Stimulated activated CD4-positive, alpha-beta T cell treated with anti-CD3 and anti-CD28 coated beads, Interleukin-1b, Interleukin-23, amount 100 ng/mL, for 4 hours (primary cell): ENCODE results near the gene HOXA13.

Source experiments
- DNase-seq, 2 donors: peaks; one replicate each; pipeline ENCODE4 v3.0.0-alpha.2; 2020; ENCODE audit warnings: low read depth in 2 of 2

Gene HOXA13

DNA sequence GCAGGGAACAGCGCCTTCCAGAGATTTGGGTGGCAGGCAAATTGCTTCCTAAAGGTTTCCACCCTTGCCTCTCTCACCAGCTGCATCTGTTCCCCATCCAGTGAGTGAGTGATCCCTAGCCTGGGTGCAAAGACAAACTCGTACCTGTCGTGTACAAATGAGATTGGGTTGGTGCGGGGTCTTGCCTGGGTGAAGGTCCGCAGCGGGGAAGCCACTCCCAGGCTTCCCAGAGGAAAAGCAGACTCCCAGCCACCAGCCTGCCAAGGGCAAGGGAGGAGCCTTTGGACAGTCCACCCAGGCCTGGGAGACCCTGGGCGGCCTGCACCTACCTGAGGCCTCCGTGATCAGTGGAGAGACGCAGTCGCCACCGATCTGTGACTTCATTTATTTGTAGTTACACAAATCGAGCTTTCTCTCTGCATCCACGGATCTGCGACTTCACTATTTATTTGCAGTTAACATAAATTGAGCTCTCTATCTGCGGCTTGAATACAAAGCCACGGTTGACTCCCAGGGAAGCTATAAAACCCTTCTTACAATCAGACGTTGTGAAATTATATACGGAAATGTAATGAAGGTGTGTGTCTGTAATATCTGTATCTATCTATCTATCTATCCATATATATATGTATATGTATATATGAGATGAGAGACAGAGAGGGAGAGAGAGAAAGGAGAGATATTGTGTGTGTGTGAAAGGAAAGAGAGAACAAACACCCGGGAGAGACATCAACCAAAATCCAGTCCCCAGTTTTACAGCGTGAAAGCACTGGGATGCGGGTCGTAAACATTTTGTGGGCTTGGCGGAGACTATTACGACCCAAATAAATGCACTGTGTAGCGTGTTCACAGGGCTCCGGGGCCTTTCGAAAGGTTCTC is 40.4 kb downstream of the HOXA13 start:
- no peak for DNase-seq

DNA sequence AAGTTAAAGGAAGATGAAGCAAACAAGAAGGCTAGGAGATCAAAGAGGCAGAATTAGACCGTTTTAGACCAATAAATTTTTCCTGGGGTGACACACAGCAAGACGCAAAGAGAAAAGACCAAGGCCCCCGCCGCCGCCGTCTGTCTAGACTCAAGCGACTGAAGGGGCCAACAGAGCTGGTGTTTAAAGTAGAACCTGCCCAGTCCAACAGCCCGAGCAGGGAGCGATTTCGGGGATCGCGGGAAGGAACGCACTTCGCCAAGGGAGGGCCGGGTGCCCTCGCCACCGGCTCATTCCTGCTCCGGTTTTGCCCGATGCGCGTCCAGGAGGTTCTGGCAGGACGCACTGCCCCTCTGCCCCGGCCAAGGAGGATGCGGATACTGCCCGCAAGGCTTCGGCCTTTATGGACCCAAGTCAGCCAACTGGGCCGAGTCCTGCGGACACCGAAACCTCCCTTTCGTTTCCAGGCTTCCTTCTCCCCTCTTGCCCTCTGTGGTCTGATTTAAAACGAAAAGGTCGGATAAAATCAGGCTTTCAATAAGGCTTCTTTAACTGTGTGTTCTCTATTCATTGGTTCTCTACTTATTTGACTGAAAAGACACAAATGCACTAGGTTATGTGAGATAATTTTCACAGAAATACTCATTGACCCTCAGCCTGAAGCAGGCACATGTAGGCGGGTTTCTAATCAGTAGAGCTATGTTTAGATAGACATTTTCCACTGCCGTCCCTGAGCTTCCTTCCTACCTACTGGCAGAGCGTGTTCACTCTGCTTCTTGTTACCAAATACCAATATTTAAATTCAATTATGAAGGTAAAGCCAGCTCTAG is 41.2 kb downstream of the HOXA13 start:
- no peak for DNase-seq

DNA sequence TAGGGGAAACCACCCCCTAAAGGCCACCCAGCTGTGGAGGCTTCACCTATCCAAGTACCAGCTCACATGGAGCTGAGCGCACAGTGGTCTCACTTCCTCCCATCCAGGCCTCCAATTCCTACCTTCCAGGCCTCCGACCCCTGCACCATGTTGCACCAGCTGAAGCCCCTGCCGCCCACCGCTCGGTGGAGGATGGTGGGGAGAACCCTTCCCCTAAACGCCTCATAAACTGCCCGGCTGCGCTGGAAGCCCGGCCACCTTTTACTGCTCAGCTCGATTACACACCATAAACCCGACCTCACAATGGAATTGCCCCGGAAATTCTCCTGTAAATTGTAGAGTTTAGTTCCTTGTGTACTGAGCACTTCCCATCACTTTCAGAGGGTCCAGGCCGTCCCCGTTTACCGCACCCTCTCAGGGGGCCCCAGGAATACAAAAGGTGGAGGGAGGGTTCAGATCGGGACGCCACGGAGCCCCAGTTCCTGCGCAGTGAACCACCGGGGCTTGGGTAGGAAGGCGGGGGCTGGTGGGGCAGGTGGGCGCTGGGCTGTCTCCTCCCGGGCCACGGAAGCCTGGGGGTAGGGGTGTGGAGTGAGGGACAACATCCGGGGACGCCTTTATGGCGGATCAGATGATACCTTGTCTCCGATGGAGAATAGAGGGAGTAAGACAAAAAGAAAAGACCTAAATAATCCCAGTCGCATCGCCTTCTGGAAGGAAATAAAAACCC is 42.0 kb downstream of the HOXA13 start:
- DNase-seq: no peak

DNA sequence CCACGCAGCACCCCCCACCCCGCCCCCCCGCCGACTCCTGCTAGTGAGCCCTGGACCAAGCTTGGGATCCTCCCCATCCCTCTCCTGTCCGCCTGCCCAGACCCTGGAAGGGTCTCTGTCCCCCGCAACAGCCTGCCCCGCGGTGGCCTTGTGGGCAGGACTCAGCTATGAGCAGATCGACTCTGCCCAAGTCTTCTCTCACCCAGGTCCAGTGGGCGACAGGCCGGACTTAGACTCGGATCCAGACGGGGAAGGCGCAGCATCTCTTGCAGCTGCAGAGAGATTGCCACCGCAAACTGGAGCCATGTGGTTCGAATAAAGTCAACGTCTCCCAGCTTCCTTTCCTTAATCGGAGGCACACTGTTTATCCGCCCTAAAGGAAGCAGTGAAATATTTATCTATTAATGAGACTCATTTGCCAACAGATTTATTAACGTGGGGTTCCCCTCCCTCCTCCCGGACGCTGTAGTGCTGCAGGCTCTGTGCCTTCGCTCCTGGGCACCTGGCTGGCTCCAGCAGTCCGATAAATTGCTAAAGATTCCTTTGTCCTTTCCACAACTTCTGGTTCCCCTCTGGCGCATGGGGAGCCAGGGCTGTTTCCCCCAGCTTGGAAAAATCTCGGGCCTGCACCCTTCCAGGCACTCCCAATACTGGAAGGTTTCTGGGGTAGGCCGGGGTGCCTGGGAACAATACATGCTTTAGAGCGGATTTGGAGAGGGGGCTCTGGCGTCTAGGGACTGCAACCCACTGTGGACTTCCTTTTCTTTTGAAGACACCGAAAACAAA is 42.8 kb downstream of the HOXA13 start:
- no peak for DNase-seq

DNA sequence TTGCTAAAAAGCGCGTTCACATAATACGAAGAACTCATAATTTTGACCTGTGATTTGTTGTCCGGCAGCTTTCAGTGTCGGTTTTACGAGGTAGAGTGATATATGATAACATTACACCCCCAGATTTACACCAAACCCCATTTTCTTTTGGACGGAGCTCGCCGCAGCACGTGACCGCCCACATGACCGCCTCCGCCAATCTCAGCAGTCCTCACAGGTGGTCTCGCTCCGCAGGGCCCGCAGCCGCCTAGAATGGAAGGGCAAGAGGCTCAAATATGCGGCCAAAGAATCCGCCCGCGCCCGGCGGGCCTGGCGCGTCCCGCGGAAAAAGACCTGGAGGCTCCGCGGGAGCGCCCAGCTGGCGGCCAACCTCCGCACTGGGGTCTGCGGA is 43.4 kb downstream of the HOXA13 start, which contains the start of gene HOXA7:
Gene HOXA7 (minus strand): TSS at position 168 of the 391 bp plus-strand sequence. CDS start 130 bp downstream, at position 38.
- no peak for DNase-seq

DNA sequence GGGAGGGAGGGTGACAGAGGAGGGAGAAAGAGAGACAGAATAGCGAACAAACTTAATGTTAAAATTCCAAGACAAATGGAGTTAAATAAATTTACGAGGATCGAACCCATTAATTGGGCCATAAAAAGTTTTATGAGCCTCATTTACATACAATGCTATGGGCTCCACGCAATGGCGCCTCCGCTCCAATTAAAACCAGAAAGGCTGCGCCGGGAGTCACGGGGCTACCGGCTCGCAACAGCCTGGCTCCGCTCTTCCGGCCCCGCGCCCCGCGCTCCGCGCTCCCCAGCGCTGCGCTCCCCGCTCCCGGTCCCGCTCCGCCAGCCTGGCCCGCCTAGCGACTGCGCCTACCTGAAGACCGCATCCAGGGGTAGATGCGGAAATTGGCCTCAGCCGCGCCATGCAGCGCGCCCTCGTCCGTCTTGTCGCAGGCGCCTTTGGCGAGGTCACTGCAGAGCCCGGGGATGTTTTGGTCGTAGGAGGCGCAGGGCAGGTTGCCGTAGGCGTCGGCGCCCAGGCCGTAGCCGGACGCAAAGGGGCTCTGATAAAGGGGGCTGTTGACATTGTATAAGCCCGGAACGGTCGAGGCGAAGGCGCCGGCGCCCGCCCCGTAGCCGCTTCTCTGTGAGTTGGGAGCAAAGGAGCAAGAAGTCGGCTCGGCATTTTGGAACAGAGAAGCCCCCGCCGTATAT is 43.9 kb downstream of the HOXA13 start:
- no peak for DNase-seq

DNA sequence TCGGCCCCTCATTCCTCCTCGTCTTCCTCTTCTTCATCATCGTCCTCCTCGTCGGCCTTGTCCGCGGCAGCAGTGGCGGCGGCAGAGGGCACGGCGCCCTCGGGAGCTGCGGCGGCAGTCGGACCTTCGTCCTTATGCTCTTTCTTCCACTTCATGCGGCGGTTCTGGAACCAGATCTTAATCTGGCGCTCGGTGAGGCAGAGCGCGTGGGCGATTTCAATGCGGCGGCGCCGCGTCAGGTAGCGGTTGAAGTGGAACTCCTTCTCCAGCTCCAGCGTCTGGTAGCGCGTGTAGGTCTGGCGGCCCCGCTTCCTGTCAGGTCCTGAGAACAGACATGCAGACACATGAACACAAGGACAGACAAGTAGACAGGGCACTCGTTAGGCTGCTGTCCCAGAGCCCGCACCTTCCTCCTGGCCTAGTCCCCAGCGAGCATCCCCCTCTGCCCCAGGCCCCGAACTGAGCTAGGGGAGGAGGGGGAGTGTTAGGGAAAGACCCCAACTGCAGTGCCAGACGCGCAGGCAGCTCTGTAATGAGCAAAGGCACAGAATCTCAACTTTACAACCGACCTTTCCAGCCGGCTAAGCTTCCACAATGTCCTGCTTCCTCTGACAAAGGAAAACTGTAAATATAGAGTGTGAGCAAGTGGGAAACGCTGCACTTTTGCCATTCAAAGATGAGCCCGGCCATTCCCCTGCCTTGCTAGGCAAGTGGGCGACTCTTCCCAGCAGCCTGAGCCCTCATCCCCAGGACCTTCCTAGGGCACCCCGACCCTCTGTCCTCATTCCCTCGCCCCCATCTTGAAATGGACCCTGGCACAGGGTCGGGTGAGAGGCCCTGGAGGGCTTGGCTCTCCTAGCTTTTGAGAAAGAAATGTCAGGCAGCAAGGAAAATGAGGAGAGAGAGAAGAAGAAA is 44.7 kb downstream of the HOXA13 start:
- DNase-seq: peak in 1 of 2 donors; percentile 49

DNA sequence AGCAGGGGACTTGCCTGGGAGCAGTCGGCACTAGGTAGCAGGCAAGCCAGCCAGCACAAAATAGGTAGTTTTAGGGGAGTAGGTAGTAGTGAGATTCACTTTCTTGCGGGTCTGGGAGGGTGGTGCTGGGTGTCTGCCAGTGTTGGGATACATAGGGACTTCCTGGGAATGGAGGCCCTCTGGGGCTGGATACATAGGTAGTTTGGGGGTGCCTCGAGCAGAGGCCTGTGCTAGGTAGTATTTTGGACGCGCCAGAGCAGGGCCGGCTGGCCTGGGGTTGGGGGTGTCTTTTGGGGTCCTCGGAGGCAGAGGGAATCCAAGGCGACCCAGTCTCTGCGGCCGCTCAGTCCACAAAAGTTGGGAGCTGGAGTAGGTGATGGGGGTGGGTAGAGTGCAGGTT is 45.5 kb downstream of the HOXA13 start:
- no peak for DNase-seq

DNA sequence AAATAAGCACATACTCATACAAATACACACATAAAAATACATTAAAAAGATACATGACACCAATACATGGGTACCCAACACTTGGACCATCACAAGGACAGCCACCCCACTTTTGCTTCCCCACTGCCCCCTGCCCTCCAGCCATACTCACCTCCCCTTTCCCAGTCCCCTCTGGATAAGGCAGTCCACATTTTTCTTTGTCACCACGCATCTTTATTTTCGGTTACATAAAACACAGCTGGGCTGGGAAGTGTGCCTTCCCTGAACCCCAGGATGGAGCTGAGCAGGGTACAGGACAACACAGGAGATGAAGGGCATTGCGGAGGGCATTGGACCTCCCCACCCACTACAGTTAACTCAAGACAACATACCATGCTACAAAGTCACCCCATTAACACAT is 46.4 kb downstream of the HOXA13 start:
- no peak for DNase-seq

DNA sequence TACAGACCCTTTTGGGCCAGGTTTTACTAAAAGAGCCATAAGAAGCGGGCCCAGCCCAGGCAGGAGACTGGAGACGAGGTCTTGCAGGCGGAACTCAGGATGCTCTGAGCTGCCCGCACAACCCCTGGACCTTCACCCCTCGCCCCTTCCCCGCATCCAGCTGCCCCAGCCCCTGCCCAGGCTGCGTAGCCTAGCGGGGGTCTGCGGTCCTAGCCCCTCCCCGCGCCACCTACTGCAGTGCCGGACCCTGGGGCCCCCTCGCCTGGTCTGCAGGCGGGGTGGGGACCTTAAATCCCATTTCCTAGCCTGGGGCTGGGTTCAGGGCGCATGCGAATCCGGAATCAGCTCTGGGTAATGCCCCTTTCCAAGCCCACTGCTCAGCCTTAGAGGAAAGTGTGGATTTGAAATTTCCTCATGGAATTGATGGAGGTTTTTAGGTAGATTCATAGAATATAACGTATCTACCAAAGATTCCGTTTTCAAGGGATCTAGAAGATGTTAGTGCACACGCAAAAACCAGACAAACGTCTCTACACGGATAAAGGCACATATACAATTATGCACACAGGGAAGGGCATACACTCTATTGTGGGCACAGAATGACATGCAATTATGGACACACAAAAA is 47.0 kb downstream of the HOXA13 start:
- DNase-seq: no peak

DNA sequence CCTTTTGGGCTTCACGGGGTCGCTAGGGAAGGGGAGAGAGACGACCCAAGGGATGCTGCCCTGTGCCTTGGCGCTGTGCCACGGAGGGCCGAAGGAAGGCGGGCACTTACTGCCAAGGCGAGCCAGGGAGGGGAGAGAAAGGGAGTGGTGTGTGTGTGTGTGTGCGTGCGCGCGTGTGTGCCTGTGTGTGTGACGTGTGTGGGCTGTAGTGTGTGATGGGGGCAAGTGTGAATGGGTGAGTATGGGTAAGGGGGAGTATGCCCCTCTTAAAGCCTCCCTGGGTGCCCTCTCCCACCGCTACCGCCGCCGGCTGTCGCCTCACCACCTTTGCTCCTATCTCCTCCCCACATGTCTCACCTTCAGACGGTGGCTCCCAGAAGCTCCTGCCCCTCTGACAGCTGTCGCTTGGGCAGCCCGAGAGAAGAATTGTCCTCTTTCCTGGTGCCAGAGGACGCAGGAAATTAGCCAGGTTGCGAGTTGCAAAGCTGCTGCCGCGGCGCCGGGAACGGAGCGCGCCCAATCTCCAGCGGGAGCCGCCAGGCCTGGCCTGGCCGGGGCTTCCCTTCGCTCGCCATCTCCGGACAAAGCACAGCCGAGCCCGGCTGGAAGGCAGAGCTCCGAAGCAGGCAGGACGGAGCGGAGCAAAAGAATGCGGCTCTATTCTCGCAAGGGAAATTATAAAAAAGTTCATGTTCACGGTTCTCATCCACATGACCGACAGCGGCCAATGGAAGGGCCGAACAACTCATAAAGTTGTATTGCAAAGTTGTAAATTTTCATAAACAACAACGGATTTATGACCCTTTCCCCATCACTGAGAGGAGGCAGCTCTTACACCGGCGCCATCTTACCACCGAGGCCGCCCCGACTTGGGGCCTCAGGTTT is 47.7 kb downstream of the HOXA13 start, which contains the start of gene HOXA3:
Gene HOXA3 (minus strand): TSS at position 653 of the 885 bp plus-strand sequence. CDS start 41,943 bp downstream, outside the sequence.
- DNase-seq: no peak

DNA sequence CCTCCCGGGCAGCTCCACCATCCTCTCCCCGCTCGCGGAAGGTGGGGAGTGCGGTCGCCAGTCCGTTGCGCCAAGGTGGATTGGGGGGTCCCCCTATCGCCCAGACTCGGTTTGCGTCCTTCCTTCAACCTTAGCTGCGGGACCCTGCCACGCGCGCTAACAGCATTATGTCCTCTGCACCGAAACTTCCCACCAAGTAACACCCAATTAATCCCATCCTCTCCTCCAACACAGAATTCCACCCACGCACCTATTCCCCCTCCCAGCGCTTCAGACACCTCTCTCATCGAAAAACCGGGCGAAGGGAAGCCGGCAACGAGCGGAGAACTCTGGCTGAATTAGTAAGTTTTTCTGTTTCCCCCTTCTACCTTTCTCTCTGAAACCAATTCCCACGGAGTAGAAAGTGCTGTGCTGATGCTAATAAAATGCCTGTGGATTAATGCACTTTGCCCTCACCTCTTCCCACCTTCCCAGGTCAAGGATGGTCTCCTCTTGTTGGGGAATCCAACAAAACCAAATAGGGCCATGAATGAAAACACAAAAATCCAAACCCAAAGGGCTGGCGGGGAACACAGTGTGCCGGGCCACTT is 48.5 kb downstream of the HOXA13 start:
- DNase-seq: no peak

DNA sequence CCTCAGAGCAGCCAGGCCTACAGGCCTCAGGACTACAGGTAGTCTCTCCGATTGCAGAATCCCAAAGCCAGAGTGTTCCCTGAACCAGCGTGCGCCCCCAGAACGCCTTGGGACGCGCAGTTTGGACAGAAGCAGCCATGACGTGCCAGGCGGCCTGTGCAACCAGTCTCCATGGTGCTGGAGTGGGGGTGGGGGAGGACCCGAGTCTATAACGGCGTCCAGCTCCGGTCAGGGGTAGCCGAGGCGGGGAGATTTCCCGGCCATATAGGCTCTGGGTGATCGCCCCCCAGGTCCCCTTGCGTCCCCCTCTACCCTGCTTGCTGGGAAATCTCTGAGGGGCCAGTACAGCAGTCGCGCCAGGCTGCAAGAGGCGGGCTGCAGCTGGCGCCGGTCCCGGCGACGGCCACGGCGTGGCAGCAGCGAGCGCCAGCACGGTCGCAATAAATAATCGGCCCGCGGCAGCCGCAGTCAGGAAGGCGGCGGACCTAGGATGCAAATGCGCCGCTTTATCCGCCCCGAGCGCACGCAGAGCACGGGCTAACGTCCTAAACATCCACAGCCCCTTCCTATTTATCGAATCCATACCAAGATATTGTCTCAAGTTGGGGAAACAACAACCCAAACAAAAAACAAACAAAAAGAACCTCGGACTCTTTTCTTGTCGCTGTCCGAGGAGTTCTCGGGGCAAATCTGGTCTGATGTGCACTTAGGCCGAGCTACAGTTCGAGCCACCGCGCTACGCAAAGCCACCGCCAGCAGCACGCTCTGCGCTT is 49.1 kb downstream of the HOXA13 start:
- peak; percentile 47 to 67 for DNase-seq

DNA sequence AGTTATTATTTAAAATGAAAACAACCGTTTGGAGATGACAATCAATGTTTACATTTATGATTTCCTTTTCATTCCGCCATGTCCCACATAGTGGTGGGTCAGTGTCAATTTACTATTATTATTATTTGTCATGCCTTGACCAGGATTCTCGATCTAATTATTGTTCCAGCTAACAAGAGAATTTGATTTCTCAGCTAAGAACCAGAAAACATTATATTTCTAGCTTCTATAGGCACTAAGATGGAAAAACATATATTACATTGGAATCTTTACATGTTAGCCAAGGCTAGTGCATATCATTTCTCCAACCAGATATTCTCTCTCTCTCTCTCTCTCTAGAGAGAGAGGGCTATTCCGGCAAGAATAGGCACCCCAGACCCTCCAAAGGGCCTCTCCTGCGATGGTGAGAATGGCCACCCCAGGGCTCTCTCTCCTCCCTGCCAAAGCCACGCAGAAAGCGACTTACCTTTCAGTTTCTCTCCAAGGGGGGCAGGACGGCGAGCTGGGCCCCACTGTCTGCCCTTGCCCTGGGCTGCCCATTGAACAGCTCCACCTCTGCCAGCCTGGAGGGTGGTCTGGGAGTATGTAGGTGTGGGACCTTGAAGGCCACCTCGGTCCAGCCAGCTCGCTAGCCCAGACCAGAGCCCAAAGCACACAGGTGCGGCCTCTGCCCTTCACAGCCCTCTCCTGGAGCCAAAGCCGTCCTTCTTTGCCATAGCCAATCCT is 49.9 kb downstream of the HOXA13 start:
- DNase-seq: no peak

DNA sequence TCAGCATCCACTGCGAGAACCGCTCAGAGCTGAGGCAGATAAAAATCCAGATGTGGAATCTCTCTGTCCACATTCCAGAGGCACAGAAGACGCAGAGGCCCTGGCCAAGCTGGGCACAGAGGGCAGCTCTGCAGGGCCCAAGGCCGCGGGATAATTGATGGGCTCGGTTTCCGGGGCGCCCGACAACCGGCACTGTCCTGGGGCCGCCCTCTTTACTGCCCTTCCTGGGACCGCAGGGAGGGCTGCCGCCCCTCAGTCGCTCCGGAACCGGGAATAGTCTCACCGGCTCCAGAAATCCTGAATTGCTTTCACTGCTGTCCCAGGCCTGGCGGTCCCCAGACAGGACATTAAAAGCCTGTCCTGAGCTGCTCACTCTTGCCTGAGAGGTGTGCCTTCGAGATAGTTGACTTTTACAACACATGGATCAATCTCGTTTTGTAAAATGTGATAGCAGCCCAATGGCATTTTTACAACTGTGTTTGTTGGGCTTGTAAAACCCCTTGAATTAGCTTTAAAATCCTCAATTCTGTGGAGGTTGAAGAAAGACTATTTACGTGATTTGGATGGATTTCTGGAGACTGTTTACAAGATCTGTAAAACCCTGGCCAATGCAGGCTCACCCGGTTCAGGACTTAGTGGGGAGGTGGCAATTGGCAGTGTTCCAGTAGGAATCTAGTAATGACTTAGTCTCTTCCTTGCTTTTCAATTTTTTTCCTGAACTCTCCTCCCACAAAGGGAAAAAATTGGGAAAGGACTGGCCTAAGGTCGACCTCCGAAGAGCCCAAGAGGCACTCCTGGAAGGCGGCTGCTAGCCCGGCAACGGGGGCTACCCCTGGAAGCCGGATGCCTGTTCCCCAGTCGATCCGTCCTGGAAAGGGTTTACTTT is 50.9 kb downstream of the HOXA13 start:
- DNase-seq: no peak
